GM12878 (cell line): ENCODE data around the gene LEMD1. TPM values are rescaled to one million over a fixed set of nuclear protein-coding genes. Genes with fewer than 3 reads are reported as not detected.

Experiments
- ATAC-seq: fragments of 200-7000 bp; cut with Tn5 transposase; 3 replicates; pipeline ENCODE4 v1.9.1; 2020; ENCODE audit warnings: mild to moderate bottlenecking, moderate library complexity
- BruUV-seq: library from RNA; stranded (reverse); fragments of 400-500 nt; replicated peaks from 2 replicates; lab custom pipeline; 2021; lab: Mats Ljungman, UMichigan
- CTCF ChIA-PET: fragments of 300-600 bp; sonication (Branson Sonifier 250); formaldehyde crosslinking; extraction: SDS; loops from one replicate; lab custom pipeline; 2021; ENCODE audit warnings: inconsistent platforms; lab: Yijun Ruan, JAX
- POLR2A ChIA-PET: fragments of 350-600 bp; formaldehyde crosslinking; extraction: SDS; loops from one replicate; lab custom pipeline; 2021; ENCODE audit warnings: inconsistent platforms; lab: Charles Lee
- RAD21 ChIA-PET: fragments of 300-600 bp; sonication (Branson Sonifier 250); formaldehyde crosslinking; loops from one replicate; lab custom pipeline; 2023; ENCODE audit warnings: antibody characterized with exemption; ENCODE audit not compliant: unreplicated experiment; lab: Charles Lee
- SMC1A ChIA-PET: fragments of 300-600 bp; sonication (Branson Sonifier 250); formaldehyde crosslinking; loops from one replicate; lab custom pipeline; 2023; ENCODE audit not compliant: unreplicated experiment, uncharacterized antibody; lab: Charles Lee
- DNase-seq: peaks from one replicate; pipeline ENCODE4 v3.0.0-alpha.2; 2011; ENCODE audit warnings: low read depth, low spot score
- FAIRE-seq: peaks from 3 replicates; lab custom pipeline; 2011; peaks lifted over from hg19 to GRCh38; lab: Jason Lieb, UNC
- H2AFZ ChIP-seq: 2 replicates; pipeline ENCODE4 v1.6.0; 2011; ENCODE audit warnings: low read depth, low read length, control low read depth; ENCODE audit not compliant: control insufficient read depth
- H3K27ac ChIP-seq: 2 replicates; pipeline ENCODE4 v1.5.1; 2011; ENCODE audit warnings: control low read depth; ENCODE audit not compliant: control insufficient read depth, insufficient read depth
- H3K27me3 ChIP-seq, 2 experiments: replicated peaks in 1 of 2; 2 replicates each; pipeline versions ENCODE4 v1.6.0 to v1.6.1; 2011; ENCODE audit warnings: low read length in 1 of 2; ENCODE audit not compliant: control insufficient read depth in 2 of 2, insufficient read depth in 2 of 2
- H3K36me3 ChIP-seq, 2 experiments: 2 replicates each; pipeline ENCODE4 v1.5.1; 2011; ENCODE audit warnings: low read length in 1 of 2; ENCODE audit not compliant: control insufficient read depth in 2 of 2, insufficient read depth in 2 of 2
- H3K4me1 ChIP-seq: 2 replicates; pipeline ENCODE4 v1.6.1; 2011; ENCODE audit warnings: mild to moderate bottlenecking, low read length, moderate library complexity, mixed read lengths; ENCODE audit not compliant: control insufficient read depth, insufficient read depth
- H3K4me2 ChIP-seq: 2 replicates; pipeline ENCODE4 v1.6.0; 2011; ENCODE audit warnings: control low read depth; ENCODE audit not compliant: control insufficient read depth, insufficient read depth
- H3K4me3 ChIP-seq: fragments of 200-600 bp; sonication (generic); 2 replicates; pipeline ENCODE4 v1.5.1; 2016
- H3K79me2 ChIP-seq: 2 replicates; pipeline ENCODE4 v1.6.0; 2011; ENCODE audit warnings: low read length; ENCODE audit not compliant: control insufficient read depth, insufficient read depth
- H3K9ac ChIP-seq: 2 replicates; pipeline ENCODE4 v1.8.0; 2011; ENCODE audit warnings: low read length, control low read depth, mixed read lengths; ENCODE audit not compliant: control insufficient read depth, insufficient read depth
- H3K9me3 ChIP-seq: replicated peaks from 3 replicates; pipeline ENCODE4 v1.5.1; 2011; ENCODE audit warnings: mild to moderate bottlenecking, low read length; ENCODE audit not compliant: control insufficient read depth, insufficient read depth
- H4K20me1 ChIP-seq: 2 replicates; pipeline ENCODE4 v1.6.0; 2011; ENCODE audit not compliant: control insufficient read depth, insufficient read depth
- BACH1 ChIP-seq: fragments of 450-650 bp; IDR thresholded peaks from 2 replicates; pipeline ENCODE4 v1.6.1; 2017; ENCODE audit warnings: mild to moderate bottlenecking, borderline replicate concordance
- BCL11A ChIP-seq: IDR thresholded peaks from 2 replicates; pipeline ENCODE4 v1.6.1; 2011; ENCODE audit warnings: low read depth, low read length
- BHLHE40 ChIP-seq, 2 experiments: fragments of 450-650 bp in 1 of 2; IDR thresholded peaks; 2 replicates each; pipeline ENCODE4 v1.6.1; 2011 to 2017; ENCODE audit warnings: low read depth in 2 of 2, borderline replicate concordance in 1 of 2, improper control_type of control experiment in 1 of 2, low read length in 1 of 2, mild to moderate bottlenecking in 1 of 2
- CBFB ChIP-seq: IDR thresholded peaks from 2 replicates; pipeline ENCODE4 v1.6.1; 2016; ENCODE audit warnings: antibody characterized with exemption, low read depth
- EZH2 ChIP-seq: IDR thresholded peaks from 2 replicates; pipeline ENCODE4 v1.6.1; 2012; ENCODE audit warnings: low read depth, mild to moderate bottlenecking, control low read depth, inconsistent platforms, low read length, borderline replicate concordance; ENCODE audit not compliant: control insufficient read depth
- HCFC1 ChIP-seq: fragments of 150-350 bp; IDR thresholded peaks from 2 replicates; pipeline ENCODE4 v1.6.1; 2014; ENCODE audit warnings: low read length
- MEF2B ChIP-seq: fragments of 450-650 bp; IDR thresholded peaks from 2 replicates; pipeline ENCODE4 v1.6.1; 2018; ENCODE audit warnings: mild to moderate bottlenecking, moderate library complexity; ENCODE audit not compliant: partially characterized antibody, poor library complexity, severe bottlenecking
- NR2C2 ChIP-seq: IDR thresholded peaks from 2 replicates; pipeline ENCODE4 v1.6.1; 2011; ENCODE audit warnings: borderline replicate concordance, low read depth; ENCODE audit not compliant: control insufficient read depth, insufficient read length
- POU2F2 ChIP-seq: IDR thresholded peaks from 3 replicates; pipeline ENCODE4 v1.6.1; 2011; ENCODE audit warnings: low read depth, mild to moderate bottlenecking, low read length, borderline replicate concordance
- SREBF2 ChIP-seq: IDR thresholded peaks from 2 replicates; pipeline ENCODE4 v1.6.1; 2012; ENCODE audit warnings: mild to moderate bottlenecking, low read length
- SRF ChIP-seq, 2 experiments: IDR thresholded peaks; 2 replicates each; pipeline ENCODE4 v1.6.1; 2011; ENCODE audit warnings: low read depth in 2 of 2, low read length in 2 of 2, mild to moderate bottlenecking in 1 of 2, moderate library complexity in 1 of 2
- ZNF274 ChIP-seq: IDR thresholded peaks from one replicate; pipeline ENCODE4 v1.8.0; 2011; ENCODE audit not compliant: insufficient read length, insufficient read depth
- ZNF384 ChIP-seq: IDR thresholded peaks from 2 replicates; pipeline ENCODE4 v1.6.1; 2012; ENCODE audit warnings: low read depth, mild to moderate bottlenecking, low read length, improper control_type of control experiment, borderline replicate concordance
- ZNF622 ChIP-seq: fragments of 450-650 bp; IDR thresholded peaks from 2 replicates; pipeline ENCODE4 v1.6.1; 2017; ENCODE audit warnings: mild to moderate bottlenecking, inconsistent platforms
- WGBS: methylation state at CpG from one replicate; pipeline ENCODE4 v1.1.6; 2016; ENCODE audit warnings: low lambda C conversion rate; ENCODE audit not compliant: insufficient replicate concordance, insufficient coverage; ENCODE audit errors: missing lambda C conversion rate; 5-methylcytosine and 5-hydroxymethylcytosine counted together
- in situ Hi-C: fragments of 300-500 bp; cut with MboI; formaldehyde crosslinking; loops from 9 replicates; pipeline ENCODE4 v1.14.3; 2018; ENCODE audit warnings: mixed read lengths
- intact Hi-C: fragments of 100-400 bp; cut with micrococcal nuclease; formaldehyde crosslinking; loops from one replicate; pipeline ENCODE4 v1.14.2; 2022; ENCODE audit not compliant: unreplicated experiment
- polyA plus RNA-seq, 11 experiments: library from polyadenylated mRNA; depleted of rRNA in 4 of 11; unstranded in 6 of 11; stranded (reverse) in 5 of 11; fragments of >200 nt; fragmentation: Nextera tagmentation in 4 of 11; fragmentation: Illumina TruSeq in 1 of 11; extraction: Ambion mirVana in 4 of 11; extraction: Trizol in 1 of 11; gene quantifications; 1 replicate in 1 of 11; 2 replicates in 10 of 11; pipeline versions ENCODE4 v1.2.1 to v1.2.3, GENCODE V29; 2011 to 2016; ENCODE audit warnings: inconsistent platforms in 2 of 11, missing spikeins in 2 of 11, low read depth in 1 of 11
- total RNA-seq, 4 experiments: library from RNA; depleted of rRNA in 3 of 4; stranded (reverse); fragments of >200 nt in 3 of 4; fragmentation: Illumina TruSeq in 1 of 4; extraction: Trizol in 1 of 4; gene quantifications; 2 replicates each; pipeline versions ENCODE4 v1.2.1 to v1.2.3, GENCODE V29; 2013 to 2021

The LEMD1 gene
- total and polyA plus RNA-seq, 10 of the 15 experiments (the other 5 are each of a cell fraction or from before 2014, with no cell fraction given): 0.19 to 1.2 (median 0.26) TPM; not detected in 7

- no TSS peak for BruUV-seq
- intact Hi-C loops: no loop called here
- H3K4me1 ChIP-seq: no peaks in the 10 kb centered on the region
- H3K27me3 ChIP-seq: peaks cover 0 to 2% of the 10 kb centered on the region in 2 experiments; a peak in 2 of 4 replicates
- H2AFZ ChIP-seq: no peak overlapping the region
- no peak overlapping the region for H3K4me3 ChIP-seq
- DNase-seq: no peak
- ChIA-PET SMC1A (interaction anchor here (1.1 to 1.2 kb wide), 2 partner anchors 34 to 36 kb away, joined by 3 read pairs; no protein-coding TSS in a partner anchor), RAD21 (interaction anchor here (1.5 kb wide), 1 partner anchor 125 kb away, joined by 4 read pairs; no protein-coding TSS in a partner anchor), CTCF (interaction anchor here (1.2 to 2.9 kb wide), 4 partner anchors 24 to 164 kb away, joined by 3 to 9 read pairs (median 4); no protein-coding TSS in a partner anchor), POLR2A (no interaction called here)
- FAIRE-seq: no peak
- in situ Hi-C loops: no loop called here
- H3K4me2 ChIP-seq: no peak overlapping the region
- H3K36me3 ChIP-seq: no peaks in the 10 kb centered on the region
- H3K9ac ChIP-seq: no peak overlapping the region
- no peaks in the 10 kb centered on the region; the same call in 1 of the 2 replicates for H4K20me1 ChIP-seq
- no peak for TF ChIP-seq HCFC1
- TF ChIP-seq EZH2: no peak
- no peak for TF ChIP-seq NR2C2
- TF ChIP-seq ZNF274: no peak
- TF ChIP-seq SREBF2: no peak
- H3K27ac ChIP-seq: no peak overlapping the region
- H3K79me2 ChIP-seq: no peaks in the 10 kb centered on the region
- H3K9me3 ChIP-seq: no peaks in the 10 kb centered on the region
- 33% methylated on average over 11 of the region's 11 CpGs for WGBS
- no peak for ATAC-seq
These were observed 61.9 kb downstream of the LEMD1 start for GRCh38 chr1:205359771-205360565.

GRCh38 chr1:205358579-205358978, 63.3 kb downstream of the LEMD1 start:
- FAIRE-seq (no peak), DNase-seq (no peak), ATAC-seq (no peak)
- Histone ChIP-seq H3K9ac (no peak overlapping the region), H3K4me3 (no peak overlapping the region), H3K4me2 (no peak overlapping the region), H3K4me1 (no peaks in the 10 kb centered on the region), H3K79me2 (no peaks in the 10 kb centered on the region), H4K20me1 (no peaks in the 10 kb centered on the region; the same call in 1 of the 2 replicates), H3K27ac (no peak overlapping the region), H3K27me3 (peaks cover 0 to 4% of the 10 kb centered on the region in 2 experiments; a peak in 2 of 4 replicates), H3K9me3 (no peaks in the 10 kb centered on the region), H3K36me3 (no peaks in the 10 kb centered on the region), H2AFZ (no peak overlapping the region)
- ChIA-PET RAD21 (no interaction called here), SMC1A (interaction anchor here (1.2 kb wide), 1 partner anchor 33 kb away, joined by 3 read pairs; no protein-coding TSS in a partner anchor), CTCF (interaction anchor here (2.9 kb wide), 1 partner anchor 127 kb away, joined by 9 read pairs; no protein-coding TSS in a partner anchor), POLR2A (no interaction called here)
- no TSS peak for BruUV-seq
- intact Hi-C loops: no loop called here
- TF ChIP-seq MEF2B: no peak
- TF ChIP-seq BACH1: no peak
- no peak for TF ChIP-seq BHLHE40 (IDR thresholded peaks at IDR 0.05; ENCODE audit: borderline replicate concordance in 1 of 2, low read depth in 2 of 2, low read length in 1 of 2)
- TF ChIP-seq SRF (IDR thresholded peaks at IDR 0.05; ENCODE audit: low read depth in 2 of 2, low read length in 2 of 2): no peak
- no peak for TF ChIP-seq CBFB
- no peak for TF ChIP-seq ZNF384
- no peak for TF ChIP-seq POU2F2
- TF ChIP-seq BCL11A: no peak
- TF ChIP-seq SREBF2: no peak
- TF ChIP-seq ZNF622: no peak
- in situ Hi-C loops: no loop called here
